Activated gamma-delta T cell treated with anti-CD3 and anti-CD28 coated beads, Interleukin-2, amount 50 U/mL, for 16 hours (primary cell): Measurements from ENCODE around the gene NPHP4.
A peak's percentile ranks its signal among the peaks of the same experiment; 100 is the strongest.

Experiments
- DNase-seq: peaks from one replicate; pipeline ENCODE4 v3.0.0-alpha.2; 2020; ENCODE audit warnings: low read depth

NPHP4 gene

DNA sequence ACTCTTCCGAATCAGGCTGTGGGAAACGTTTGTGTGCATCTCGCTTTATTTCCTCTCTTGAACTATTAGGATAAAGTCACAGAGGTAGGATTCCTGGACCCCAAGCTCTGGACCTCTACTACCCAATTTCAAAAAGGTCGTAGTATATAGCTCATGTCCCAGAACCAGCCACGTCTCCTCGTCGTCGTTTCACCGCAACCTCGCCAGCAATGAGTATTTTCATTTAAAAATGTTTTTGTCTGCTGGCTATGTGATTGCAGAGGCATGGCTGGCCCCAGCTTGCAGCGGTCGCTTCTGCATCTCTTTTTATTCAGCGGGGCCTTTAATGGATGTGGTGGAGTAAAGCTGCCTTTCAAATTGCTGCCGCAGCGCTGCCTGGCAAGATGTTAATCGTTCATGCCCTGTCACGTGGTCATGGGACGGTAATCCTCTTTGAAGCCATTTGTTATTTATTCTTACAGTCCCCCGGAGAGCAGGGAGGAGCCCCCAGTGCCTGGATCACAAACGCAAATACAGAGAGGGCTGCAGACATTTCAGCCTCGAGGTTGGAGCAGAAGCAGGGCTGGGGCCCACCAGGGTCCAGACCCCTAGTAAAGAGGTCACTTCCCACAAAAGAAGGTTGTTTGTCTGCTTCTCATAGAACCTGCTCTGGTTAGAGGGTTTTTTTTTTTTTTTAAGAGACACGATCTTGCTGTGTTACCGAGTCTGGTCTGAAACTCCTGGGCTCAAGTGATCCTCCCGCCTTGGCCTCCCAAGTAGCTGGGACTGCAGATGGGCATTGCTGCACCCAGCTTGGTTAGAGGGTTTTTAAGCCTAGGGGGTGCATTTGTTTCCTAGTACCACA is 11.6 kb upstream of the NPHP4 start:
- no peak for DNase-seq

DNA sequence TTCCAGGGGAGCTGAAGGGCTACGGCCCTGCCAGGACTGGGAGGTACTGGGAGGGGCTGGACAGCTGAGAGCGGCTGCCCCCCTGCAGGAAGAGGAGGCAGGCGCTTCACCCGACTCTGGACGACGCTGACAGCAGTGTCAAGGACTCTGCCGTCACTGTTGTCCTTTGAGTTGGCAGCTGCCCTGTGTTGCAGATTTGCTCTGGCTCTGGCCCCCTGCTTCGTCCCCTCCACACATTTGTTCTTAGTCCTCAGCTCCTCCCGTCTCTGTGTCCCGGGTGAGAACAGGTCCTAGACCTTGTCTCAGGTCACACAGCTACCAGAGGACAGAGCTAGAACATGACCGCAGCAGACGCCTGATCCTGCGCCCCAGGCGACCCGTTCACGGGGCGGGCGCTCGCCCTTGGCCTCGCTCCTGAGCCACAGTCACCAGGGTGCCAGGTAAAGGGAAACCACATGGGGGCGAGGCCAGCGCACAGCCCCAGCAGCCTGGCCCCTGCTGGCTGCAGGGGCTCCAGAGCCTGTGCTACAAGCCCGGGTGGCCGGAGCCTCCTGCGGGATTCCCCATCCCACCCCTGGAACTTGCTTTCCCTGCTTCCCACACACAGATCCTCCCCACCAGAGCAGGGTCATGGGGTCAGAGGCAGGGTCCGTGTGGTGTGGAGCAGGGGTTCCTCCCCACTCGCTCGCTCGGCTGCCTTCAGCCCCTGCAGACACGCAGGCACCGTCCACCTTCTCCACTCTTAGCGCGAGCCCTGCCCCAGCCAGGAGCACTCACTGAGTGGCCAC is 10.7 kb upstream of the NPHP4 start:
- no peak for DNase-seq

DNA sequence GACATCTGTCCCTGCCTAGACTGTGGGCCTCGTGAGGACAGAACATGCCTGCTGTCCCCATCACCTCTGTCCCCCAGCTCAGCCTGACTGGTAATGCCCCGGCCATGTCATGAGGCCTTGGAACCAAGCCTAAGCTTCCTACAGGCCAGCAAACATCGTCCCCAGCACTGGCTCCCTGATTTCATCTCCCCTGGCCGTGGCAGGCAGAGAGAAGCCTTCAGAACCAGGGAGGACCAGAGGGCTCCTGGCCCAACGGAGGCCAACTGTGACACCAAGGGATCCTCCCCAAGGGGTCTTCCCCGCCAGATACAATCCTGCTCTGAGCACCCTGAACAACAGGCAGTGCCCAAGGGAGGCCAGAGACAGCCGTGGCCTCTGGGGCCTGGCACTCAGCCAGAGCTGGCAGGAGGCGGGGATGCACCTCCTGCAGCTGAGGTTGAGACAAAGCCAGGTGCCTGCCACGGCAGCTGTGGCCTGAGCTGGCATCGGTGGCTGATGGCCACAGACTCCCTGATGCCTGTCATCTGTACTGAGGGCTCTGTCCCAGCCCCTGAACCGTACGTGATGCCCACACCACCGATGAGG is 9.9 kb upstream of the NPHP4 start:
- DNase-seq = no peak

DNA sequence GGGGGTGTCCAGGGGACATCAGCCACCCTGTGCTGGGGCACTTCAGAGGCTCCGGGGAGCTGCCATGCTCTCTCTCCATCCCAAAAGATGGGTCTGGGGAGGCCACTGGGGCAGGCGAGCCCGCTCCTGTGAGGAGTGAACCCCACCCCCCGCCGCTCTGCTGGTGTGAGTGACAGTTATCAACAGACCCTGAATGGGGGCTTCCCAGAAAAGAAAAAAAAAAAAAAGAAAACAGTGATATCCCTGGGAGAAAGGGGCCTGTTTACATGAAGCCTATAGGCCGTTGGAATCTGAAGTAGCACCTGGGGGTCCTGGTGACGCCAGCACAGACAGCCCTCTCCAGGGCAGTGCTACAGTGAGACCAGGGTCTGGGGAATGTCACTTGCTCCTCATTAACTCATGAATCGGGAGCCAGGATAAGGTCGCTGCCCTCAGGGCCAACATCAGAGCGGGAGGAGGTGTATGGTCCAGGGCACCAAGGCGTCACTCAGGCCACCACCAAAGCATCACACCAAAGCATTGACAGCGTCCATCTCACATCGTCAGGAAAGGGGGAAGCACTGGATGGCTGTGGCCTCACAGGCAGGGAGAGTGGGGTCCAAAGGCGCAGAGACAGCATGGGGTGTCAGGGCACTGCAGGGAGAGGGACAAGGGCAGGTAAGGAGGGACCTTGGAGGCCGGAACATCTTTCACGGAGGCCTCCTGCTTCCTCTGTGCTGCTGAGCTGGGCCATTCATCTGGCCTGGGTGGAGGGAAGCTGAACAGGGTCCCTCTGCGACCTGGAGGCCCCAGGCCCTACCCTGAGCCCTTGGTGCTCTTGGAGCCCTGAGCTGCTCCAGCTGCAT is 8.4 kb upstream of the NPHP4 start:
- no peak for DNase-seq

DNA sequence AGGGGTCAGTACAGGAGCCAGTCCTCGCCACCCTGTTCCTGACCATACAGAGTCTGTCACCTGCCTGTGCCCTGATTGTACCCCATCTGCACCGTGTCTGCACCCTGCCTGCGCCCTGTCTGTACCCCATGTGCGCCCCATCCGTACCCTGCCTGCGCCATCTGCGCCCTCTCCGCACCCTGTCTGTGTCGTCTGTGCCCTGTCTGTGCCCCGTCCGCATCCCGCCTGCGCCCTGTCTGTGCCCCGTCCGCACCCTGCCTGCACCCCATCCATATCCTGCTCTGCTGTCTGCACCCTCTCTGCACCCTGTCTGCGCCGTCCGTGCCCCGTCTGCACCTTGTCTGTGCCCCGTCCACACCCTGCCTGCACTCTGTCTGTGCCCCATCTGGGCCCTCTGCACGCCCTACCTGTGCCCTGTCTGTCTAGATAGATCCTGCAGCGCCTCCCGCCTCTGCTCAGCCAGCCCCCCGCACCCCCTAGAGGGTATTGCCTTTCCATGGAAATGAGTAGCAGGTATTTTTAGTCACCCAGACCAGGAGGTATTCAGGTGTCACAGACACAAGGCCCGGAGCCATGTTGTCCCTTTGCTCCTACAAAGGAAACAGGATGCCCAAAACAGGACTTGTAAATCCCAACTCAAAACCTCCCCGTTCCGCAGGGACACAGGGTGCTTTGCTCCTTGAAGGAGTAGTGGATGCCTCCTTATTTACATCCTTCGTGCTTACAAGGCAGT is 7.7 kb upstream of the NPHP4 start:
- no peak for DNase-seq

GRCh38 chr1:5998906-5999301 is 6.7 kb upstream of the NPHP4 start:
- DNase-seq = no peak

DNA sequence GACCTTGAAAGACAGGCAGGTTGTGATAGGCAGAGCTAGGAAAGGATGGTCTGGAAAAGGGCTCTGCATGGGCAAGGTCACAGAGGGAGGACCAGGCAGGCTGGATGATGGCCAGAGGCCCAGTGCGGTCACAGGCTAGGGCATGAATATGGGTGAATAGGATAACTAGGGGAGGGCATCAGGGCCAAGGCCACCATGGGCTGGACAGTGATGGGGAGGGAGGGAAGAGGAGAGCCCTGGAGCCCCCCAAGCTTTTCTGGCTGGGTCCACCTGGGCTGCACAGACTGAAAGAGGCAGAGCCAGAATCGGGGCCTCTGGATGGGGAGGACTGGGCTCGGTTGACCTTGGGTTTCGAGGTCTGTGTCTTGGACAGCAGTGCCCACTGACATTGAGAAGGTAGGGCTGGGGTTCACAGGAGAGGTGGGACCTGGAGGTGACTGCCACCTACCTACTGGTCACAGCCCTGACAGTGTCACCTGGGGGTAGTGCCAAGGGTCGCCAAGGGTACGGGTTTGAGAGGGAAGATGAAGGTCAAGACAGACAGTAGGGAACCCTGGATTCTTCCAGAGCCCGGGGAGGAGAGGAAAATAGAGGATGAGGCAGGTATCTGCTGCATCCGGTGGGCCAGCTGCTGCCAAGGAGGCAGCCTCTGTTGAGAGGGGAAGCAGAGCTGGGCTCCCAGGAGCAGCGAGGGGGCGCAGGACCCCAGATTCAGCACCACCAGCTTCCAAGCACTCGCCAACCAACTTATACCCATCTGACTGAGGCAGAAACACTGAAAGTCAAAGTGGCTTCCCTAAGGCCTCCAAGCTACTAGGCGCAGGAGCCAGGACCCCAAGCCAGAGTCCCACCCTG is 6.1 kb upstream of the NPHP4 start:
- DNase-seq = no peak

- DNase-seq = no peak
Observed at GRCh38 chr1:5997316-5997715, 5.1 kb upstream of the NPHP4 start.

DNA sequence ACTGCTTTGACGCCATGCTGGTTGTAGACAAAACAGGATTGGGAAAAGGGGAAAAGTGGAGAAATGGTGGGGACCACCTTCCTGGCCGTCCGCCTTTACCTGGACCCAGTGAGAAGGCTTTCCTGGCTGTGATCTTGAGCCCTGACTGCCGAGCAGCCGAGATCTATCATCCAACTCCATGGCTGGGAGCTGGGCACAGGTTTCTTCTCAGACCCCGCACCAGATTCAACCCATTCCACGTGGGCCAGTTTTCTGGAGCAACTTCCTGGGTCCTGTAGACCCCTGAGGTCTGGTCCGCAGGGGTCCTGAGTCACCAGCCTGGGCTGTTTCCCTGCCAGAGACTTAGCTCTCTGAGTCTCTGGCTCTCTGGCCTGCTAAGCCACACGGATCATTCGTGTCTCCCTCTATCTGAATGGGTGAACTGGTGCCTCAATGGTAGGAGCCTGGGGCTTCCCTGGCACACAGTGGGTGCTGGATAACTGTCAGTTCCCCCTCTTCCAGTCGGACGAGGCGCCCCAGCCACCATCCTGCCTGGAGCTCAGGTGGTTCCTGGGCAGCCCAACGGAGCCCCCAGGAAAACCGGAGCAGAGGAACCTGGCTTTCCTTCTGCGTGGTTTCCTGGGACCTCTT is 4.5 kb upstream of the NPHP4 start:
- DNase-seq = no peak

GRCh38 chr1:5995871-5996630 is 3.8 kb upstream of the NPHP4 start:
- no peak for DNase-seq

DNA sequence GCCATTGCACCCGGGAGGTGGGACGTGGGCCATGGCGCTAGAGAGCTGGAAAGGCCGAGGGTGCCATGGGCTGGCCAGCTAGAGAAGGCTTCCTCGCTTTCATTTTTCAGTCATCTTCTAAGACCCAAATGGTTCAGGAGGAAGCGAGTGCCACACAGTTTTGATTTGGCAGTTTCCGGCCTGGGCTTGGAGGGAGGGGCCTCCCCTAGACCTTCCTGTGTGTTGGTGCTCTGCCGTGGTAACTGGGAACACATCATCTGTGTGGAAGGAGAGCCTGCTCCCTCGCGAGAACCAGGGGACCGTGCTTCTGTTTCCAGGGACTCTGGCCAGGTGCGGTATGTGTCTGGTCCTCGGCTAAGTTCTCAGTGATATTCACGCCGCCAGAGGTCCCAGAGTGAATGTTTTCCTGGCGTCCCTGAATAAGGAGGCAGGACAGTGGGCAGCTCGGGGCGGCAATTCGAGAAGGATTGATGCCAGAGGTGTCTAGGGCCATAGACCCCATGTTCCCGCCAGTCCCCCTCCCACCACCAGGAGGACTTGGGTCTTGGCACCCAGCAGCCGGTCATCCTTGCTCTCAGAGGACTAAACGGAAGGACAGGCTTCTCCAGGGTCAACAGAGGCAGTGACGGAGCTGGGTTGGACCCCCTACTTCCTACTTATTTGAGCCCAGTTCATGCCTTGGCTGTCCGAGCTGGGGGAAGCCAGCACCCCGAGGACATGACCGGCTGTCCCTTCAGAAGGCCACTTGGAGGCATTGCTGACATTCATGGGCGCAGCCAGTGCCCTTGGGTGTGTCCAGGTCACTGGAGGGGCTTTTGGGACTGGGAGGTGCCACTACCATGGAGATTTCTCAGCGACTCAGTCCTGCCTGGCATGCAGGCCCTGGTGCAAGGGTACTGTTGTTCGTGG is 2.7 kb upstream of the NPHP4 start:
- DNase-seq = peak; percentile 36

DNA sequence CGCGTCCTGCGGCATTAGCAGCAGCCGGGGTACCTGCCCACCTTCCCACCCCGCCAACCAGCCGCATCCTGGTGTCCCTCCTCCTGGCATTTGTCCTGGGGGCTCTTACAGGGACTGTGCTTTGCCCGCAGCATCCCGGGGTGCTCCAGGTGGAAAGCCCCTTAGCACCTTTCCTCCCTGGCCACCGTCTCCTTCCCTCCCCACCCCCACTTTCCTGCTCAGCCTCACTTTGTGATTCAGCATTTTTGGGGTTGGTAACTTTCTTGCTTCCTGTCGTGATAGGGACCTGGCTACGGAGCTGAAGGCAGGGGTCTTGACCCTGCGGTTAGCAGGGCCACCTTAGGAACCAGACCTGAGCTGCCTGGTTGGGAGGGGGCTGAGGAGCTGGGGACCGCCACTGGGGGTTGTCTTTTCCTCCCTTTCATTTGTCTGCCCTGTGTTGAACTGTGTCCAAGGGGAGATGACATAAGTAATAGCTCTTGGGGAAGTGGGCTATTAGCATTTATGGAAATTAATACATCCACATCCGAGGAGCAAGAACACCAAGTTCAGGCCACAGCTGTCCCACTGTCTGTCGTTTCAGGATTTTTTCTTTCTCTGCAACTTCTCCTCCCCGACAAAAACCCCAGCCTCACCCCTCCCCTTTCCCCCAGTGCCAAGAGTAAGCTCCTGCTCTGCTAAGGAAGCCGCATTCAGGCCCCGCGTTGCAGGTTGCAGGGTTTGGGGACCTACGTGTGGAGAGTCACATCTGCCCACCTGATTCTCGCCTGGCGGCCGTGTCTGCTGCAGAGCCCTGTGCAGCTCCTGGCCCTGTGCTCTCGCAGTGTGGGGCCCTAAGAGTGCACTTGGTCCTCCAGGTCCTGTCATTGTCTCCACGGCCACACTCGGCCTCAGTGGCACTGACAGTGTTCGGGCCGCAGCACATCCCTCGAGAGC is 1.6 kb upstream of the NPHP4 start:
- no peak for DNase-seq

DNA sequence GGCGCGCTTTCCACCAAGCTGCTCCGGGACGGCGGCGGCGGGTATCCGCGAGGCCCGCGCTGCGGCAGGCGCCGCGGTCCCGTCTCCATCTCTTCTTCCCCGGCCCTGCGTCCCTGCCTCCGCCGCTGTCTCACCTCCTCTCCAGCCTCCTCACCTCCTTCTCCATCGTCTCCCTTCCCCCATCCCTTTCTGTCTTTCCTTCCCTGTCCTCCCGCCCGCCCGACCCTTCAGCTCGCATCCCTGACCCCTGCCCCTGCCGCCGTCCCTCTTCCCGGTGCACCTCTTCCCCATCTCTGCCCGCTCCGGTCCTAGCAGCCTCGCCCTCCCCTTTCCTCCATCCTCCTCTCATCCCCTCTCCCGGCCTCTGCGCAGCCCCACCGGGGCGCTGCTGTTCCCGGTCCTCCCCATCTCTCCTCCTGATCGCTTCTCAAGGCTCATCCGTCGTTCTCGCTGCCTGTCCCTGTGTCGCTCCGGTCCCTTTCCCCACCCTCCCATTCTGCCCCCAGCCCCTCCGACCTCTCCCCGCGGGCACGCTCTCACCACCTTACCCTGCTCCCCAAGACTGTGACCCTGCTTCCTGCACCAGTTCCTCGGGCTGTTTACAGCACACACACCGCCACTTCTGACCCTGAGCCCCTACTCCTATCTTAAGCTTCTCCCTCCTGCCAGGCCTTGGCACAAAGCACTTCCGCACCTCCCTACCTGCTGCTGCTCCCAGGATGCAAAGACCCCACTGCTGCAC is 760 bp upstream of the NPHP4 start:
- no peak for DNase-seq

- peak; percentile 20 for DNase-seq
Observed at GRCh38 chr1:5991381-5992025, 722 bp downstream of the NPHP4 start.

DNA sequence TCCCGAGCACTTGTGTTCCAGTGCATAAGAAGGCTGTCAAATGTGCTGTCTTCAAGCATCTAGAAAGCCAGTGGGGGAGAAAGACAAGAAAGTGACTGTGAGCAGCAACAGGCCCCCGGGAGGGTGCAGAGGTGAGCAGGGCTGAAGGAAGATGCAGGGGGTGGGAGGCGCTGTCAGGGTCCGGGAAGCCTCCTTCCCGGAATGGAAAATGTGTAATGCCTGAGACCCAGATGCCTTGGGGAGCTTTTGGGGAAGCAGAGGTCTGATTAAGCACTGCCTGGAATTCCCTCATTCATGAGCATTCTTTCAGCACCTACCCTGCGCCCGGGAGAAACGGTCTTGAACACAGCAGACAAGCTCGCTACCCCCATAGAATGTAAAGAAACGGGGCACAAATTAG is 1.3 kb downstream of the NPHP4 start:
- DNase-seq = no peak
